K562 treated with DMSO at 1 percent for 4 hours (cell line): ENCODE results near the gene VPS54. TPM values are rescaled to one million over a fixed set of nuclear protein-coding genes. Genes with fewer than 3 reads are reported as not detected.

Source experiments
- total RNA-seq: library from RNA; unstranded; fragments of 300-600 nt; gene quantifications from 2 replicates; pipeline ENCODE4 v1.2.3, GENCODE V29; 2022; ENCODE audit not compliant: insufficient read depth

VPS54 gene
- 14.1 and 16.9 TPM in 2 replicates for total RNA-seq

GRCh38 chr2:64019083-64019974, at the start of gene VPS54:
Gene VPS54 (minus strand): TSS chr2:64019428. CDS start chr2:63983999, 35,429 bp downstream.

Other genes starting within 250 kb of the VPS54 start
- 53.8 and 74.7 TPM in 2 replicates for gene UGP2, start 177.5 kb downstream of the VPS54 start, total RNA-seq
- gene PELI1, start 125.0 kb upstream of the VPS54 start, total RNA-seq, result 20.0 and 25.7 TPM in 2 replicates